IPS DF 6.9 (cell line): ENCODE data around the gene SUSD4.
"Not testable (repeated sequence)": the region's sequence is repeated elsewhere in the genome, so short reads cannot be mapped to it uniquely, and the experiment has no call there.

Experiments used
- DNase-seq: peaks from one replicate; pipeline ENCODE4 v3.0.0-alpha.2; 2013; ENCODE audit warnings: low read depth, low spot score
- H3K27ac ChIP-seq: one replicate; pipeline ENCODE4 v1.5.1; 2013; ENCODE audit warnings: low read length, control low read depth
- H3K27me3 ChIP-seq: 2 replicates; pipeline ENCODE4 v1.6.1; 2013; ENCODE audit warnings: mild to moderate bottlenecking, low read length; ENCODE audit not compliant: control insufficient read depth, insufficient read depth
- H3K36me3 ChIP-seq: 2 replicates; pipeline ENCODE4 v1.6.1; 2013; ENCODE audit warnings: low read length; ENCODE audit not compliant: control insufficient read depth, insufficient read depth
- H3K4me1 ChIP-seq: 2 replicates; pipeline ENCODE4 v1.6.1; 2013; ENCODE audit warnings: low read length; ENCODE audit not compliant: control insufficient read depth, insufficient read depth
- H3K4me3 ChIP-seq: 2 replicates; pipeline ENCODE4 v1.5.1; 2013; ENCODE audit warnings: mild to moderate bottlenecking, low read length
- H3K9me3 ChIP-seq: 2 replicates; pipeline ENCODE4 v1.6.1; 2013; ENCODE audit warnings: low read length, inconsistent platforms; ENCODE audit not compliant: control insufficient read depth, insufficient read depth
- WGBS: extraction: QIAGEN DNeasy Blood & Tissue Kit; methylation state at CpG from one replicate; pipeline ENCODE4 v1.1.7; 2013; ENCODE audit warnings: mixed read lengths, missing lambda C conversion rate; ENCODE audit not compliant: insufficient read length, insufficient coverage; 5-methylcytosine and 5-hydroxymethylcytosine counted together

Gene SUSD4

DNA sequence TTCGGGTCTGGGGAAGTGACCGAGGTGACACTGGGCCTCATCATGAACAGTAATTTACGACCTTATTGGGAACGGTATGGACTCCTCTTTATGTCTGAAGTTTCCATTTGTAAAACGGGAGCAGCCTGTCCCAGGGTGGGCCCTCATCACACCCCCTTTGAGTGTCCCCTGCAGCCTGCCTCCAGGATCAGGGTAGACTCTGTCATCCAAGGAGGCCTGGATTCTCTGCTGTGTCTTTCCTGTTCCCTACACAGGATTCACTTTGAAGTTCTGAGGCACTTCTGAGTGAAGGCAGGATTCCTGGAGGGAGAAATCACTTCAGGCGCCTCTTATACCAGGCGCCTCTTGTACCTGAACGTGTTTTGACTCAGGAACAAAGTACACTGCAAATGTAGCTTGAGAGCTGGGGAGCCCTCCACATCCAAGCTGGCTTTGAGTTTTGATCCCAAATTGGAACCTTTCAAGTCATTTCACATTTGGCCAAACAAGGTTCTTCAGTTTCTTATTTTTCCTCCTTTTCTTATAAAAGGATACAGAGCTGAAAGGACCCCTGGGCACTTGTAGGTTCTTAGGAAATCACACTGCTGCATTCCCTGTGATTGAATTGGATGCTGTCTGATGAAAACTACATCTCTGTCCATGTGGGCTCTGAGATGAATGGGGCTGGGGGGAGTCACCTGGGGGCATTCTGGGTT is 106.0 kb downstream of the SUSD4 start:
- H3K9me3 ChIP-seq, result no peaks in the 10 kb centered on the region
- no peak overlapping the region for H3K4me3 ChIP-seq
- DNase-seq, result no peak
- H3K27me3 ChIP-seq, result no peaks in the 10 kb centered on the region
- no peaks in the 10 kb centered on the region for H3K36me3 ChIP-seq
- H3K4me1 ChIP-seq, result peaks cover 3% of the 10 kb centered on the region
- no peak overlapping the region for H3K27ac ChIP-seq
- no CpG with 5 or more reads among the region's 8 CpGs for WGBS

DNA sequence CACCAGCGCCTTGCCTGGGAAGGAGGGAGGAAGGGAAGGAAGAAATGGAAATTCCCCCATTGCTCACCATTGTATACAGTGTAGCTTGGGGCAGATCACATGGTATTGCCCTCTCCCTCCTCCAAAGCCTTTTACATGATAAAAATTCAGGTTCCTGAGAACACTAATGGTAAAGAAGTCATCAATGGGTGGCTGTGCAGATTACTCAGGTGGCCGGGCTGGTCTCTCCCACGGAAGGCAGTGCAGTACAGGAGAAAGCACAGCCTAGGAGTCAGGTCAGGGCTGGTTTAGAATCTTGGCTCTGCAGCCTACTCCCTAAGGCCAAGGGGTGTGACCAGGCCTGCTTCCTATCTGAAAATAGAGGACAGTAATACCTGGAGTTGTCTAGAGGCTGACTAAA is 107.9 kb downstream of the SUSD4 start:
- no peak overlapping the region for H3K27ac ChIP-seq
- H3K9me3 ChIP-seq, result no peaks in the 10 kb centered on the region
- no CpG with 5 or more reads among the region's 3 CpGs for WGBS
- no peaks in the 10 kb centered on the region for H3K36me3 ChIP-seq
- H3K4me1 ChIP-seq, result peaks cover 3% of the 10 kb centered on the region
- H3K27me3 ChIP-seq, result no peaks in the 10 kb centered on the region
- DNase-seq, result no peak
- no peak overlapping the region for H3K4me3 ChIP-seq

DNA sequence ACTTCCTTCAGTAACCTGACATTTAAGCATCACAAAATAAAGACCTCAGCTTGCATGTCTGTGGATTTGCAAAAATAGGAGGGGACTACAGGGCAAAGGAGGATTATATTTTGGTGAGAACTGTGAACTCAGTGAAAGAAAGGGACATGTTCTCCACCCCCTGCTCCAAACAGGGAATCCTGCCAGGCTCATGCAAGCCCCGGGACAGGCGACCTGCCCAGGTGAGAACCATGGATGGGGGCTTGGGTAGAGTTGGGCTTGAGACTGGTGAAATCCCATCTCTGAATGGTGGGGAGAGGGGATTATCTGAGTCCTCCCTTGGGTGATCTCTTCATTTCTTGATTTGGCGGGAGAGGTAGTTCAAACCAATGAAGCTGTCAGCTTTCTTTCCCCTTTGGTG is 110.1 kb downstream of the SUSD4 start:
- DNase-seq, result no peak
- Histone ChIP-seq H3K27ac (no peak overlapping the region), H3K4me1 (peaks cover 3% of the 10 kb centered on the region), H3K36me3 (no peaks in the 10 kb centered on the region), H3K27me3 (no peaks in the 10 kb centered on the region), H3K4me3 (no peak overlapping the region), H3K9me3 (no peaks in the 10 kb centered on the region)
- WGBS, result no CpG with 5 or more reads among the region's 3 CpGs

DNA sequence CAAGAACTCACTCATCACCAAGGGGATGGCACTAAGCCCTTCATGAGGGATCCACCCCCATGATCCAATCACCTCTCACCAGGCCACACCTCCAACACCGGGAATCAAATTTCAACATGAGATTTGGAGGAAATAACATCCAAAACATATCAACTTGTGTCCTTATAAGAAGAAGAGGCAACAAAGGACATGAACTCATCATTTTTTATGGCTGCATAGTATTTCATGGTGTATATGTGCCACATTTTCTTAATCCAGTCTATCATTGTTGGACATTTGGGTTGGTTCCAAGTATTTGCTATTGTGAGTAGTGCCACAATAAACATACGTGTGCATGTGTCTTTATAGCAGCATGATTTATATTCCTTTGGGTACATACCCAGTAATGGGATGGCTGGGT is 112.6 kb downstream of the SUSD4 start:
- not testable (repeated sequence) for H3K27ac ChIP-seq, H3K36me3 ChIP-seq, H3K4me1 ChIP-seq, DNase-seq, H3K27me3 ChIP-seq, H3K9me3 ChIP-seq, H3K4me3 ChIP-seq
- WGBS, result no CpG with 5 or more reads among the region's 2 CpGs

DNA sequence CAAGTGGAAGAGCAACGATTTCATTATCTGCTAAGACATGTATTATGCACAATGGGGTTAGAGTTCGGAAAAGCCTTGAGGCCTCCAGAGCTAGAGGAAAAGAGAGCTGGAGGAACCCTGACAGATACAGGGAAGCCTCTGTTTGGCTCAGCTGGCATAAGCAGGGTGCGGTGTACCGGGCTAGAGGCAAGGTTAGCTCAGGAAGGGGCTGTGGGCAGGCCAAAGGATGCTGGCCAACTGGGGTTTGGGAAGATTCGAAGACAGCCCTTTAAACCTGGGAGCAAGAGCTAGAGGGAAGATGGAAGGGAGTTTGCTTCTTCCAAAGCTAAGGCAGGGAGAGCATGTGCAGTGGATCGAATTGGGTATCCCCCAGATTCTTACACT is 113.4 kb downstream of the SUSD4 start:
- no peaks in the 10 kb centered on the region for H3K9me3 ChIP-seq
- no peak overlapping the region for H3K4me3 ChIP-seq
- H3K27me3 ChIP-seq, result no peaks in the 10 kb centered on the region
- no peak overlapping the region for H3K27ac ChIP-seq
- no peak for DNase-seq
- H3K36me3 ChIP-seq, result no peaks in the 10 kb centered on the region
- H3K4me1 ChIP-seq, result no peaks in the 10 kb centered on the region
- no CpG with 5 or more reads among the region's 6 CpGs for WGBS

DNA sequence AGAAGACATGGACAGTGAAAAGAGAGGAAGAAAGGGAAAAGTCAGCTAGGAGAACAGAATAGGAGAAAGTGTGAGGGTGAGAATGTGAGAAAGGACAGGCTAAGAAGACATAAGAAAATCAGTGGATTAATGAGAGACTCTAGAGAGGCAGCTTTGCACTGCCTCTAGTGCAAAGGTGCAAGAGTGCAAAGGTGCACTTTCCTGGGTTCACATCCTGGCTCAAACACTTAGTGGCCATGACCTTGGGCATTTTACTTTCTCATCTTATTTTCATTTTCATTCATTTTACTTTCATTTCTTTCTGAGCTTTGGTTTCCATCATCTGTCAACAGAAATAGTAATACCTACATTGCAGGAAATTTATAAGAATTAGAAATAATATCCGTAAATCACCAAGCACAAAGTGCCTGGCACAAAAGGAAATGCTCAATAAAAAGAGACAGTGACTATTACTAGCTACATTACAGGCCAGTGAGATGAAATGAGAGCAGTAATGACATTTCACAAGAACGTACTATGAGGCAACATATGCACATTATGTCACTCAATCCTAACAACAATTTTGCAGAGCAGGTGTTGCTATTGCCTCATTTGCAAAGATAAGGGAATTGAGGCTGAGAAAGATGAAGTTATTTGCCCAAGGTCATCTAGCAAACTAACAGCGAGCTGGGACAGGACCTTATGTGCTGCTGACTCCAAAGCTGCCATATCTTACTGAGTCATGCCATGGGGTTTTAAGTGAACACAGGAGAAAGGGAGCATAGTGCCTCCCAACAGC is 113.9 kb downstream of the SUSD4 start:
- H3K4me1 ChIP-seq, result no peaks in the 10 kb centered on the region
- DNase-seq, result no peak
- H3K27ac ChIP-seq, result no peak overlapping the region
- no CpG with 5 or more reads among the region's 3 CpGs for WGBS
- H3K4me3 ChIP-seq, result no peak overlapping the region
- no peaks in the 10 kb centered on the region for H3K27me3 ChIP-seq
- H3K36me3 ChIP-seq, result no peaks in the 10 kb centered on the region
- no peaks in the 10 kb centered on the region for H3K9me3 ChIP-seq

DNA sequence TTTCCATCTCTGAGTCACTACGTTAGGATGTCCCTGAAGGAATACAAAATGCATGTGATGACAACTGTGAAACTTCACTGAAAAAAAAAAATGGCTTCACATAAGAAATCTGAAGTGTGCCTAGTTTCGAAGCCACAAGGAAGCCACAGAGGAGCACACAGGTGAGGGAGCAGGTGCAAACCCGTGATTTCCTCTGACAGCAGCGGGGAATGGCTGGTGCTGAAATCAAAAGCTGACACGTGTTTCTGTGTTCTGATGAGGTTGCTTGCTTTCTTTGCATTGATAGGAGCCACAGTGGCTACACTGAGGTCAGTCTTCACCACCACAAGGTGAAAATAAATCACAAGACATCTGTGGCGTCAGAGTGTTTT is 115.2 kb downstream of the SUSD4 start:
- DNase-seq, result no peak
- Histone ChIP-seq H3K27ac (no peak overlapping the region), H3K4me3 (no peak overlapping the region), H3K27me3 (no peaks in the 10 kb centered on the region), H3K36me3 (no peaks in the 10 kb centered on the region), H3K9me3 (no peaks in the 10 kb centered on the region), H3K4me1 (no peaks in the 10 kb centered on the region)
- WGBS, result no CpG with 5 or more reads among the region's 6 CpGs

DNA sequence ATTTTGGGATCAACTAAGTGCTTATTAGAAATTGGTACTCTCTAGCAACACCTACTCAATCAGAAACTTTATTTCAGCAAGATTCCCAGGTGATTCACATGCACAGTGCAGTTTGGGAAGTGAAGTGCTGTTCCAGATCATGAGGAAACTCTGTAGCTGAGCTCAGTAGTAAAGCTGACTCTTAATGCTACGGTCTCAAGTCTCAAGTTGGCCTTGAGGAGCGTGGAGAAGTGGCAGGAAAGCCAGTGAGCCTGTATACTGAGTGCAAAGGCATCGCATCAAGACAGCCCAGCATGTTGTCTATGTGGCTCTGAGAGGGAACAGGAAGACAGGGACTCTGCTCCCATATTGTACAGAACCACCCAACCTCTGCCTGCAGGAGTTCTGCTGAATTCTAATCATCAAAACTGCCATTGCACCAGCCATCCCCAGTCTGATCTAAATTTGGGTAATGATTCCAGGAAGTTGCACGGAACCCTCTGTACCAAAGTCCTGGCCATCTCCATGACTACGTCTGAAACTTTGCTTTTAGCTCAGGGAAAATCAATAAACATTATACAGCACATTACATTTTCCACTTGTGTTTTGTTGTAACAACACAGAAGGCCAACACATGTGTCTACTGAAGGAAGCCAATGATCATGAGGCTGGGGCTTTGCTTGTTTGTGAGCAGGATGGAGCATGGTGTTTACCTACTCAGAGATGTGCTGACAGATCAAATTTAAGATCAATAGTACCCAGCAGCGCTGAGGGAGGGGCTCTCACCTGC is 115.8 kb downstream of the SUSD4 start:
- no peaks in the 10 kb centered on the region for H3K9me3 ChIP-seq
- DNase-seq, result no peak
- H3K36me3 ChIP-seq, result no peaks in the 10 kb centered on the region
- WGBS, result no CpG with 5 or more reads among the region's 6 CpGs
- H3K4me3 ChIP-seq, result no peak overlapping the region
- H3K27ac ChIP-seq, result no peak overlapping the region
- H3K4me1 ChIP-seq, result no peaks in the 10 kb centered on the region
- H3K27me3 ChIP-seq, result no peaks in the 10 kb centered on the region

DNA sequence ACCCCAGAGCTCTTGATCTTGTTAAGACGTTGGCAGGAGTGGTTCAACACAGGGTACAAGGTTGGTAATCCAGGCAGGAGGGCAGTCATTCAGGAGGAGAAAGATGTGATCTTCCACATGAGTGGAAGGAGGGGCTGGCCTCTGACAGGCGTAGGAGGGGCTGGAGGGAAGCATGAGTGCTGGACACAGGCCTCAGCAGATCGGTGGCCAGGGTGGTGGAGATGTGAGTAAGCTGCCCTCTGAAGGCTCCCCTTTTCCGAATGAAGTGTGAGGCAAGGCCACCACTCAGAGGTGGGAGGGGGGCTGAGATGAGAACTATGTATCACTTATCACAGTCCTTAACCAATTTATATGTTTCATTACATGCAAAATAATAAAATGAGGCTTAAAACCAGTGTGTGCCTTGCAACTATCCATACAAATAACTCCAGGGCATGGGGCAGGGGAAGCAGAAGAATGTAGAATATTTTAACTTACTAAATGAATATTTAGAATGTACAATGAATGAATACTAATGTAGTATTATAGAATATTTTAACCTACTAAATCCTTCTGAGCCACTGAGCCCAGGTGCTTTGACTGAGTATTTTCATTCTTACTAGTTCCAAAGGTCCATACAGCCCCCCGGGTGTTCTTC is 117.4 kb downstream of the SUSD4 start:
- no CpG with 5 or more reads among the region's 5 CpGs for WGBS
- Histone ChIP-seq H3K27ac (no peak overlapping the region), H3K27me3 (no peaks in the 10 kb centered on the region), H3K4me3 (no peak overlapping the region), H3K4me1 (no peaks in the 10 kb centered on the region), H3K9me3 (no peaks in the 10 kb centered on the region), H3K36me3 (no peaks in the 10 kb centered on the region)
- no peak for DNase-seq

DNA sequence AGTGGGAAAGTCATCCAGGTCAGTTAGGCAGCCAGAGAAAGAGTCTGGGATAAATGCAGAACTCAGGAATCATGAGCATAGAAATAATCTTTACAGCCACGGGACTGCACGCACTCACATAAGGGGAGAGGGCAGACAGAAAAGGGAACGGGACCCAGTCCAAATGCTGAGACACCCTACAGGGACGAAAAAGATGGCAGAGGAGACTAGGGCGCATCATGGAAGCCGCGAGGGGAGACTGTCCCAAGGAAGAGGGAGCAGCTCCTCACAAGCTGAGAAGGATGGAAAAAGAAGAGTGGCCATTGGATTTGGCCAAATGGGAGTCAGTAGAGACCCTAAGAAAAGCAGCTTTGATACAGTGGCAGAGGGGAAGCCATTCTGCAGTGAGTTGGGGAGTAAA is 118.0 kb downstream of the SUSD4 start:
- no peak overlapping the region for H3K27ac ChIP-seq
- no peaks in the 10 kb centered on the region for H3K27me3 ChIP-seq
- no peaks in the 10 kb centered on the region for H3K4me1 ChIP-seq
- no peak overlapping the region for H3K4me3 ChIP-seq
- WGBS, result no CpG with 5 or more reads among the region's 7 CpGs
- H3K36me3 ChIP-seq, result no peaks in the 10 kb centered on the region
- no peaks in the 10 kb centered on the region for H3K9me3 ChIP-seq
- DNase-seq, result no peak
